Measurements from ENCODE around the gene PEDS1. TPM values are rescaled to one million over a fixed set of nuclear protein-coding genes. Genes with fewer than 3 reads are reported as not detected.
"Not testable (repeated sequence)": the region's sequence is repeated elsewhere in the genome, so short reads cannot be mapped to it uniquely, and the experiment has no call there.

The PEDS1 gene
- total RNA-seq, 1 donor from 2014 or later: 25.9 TPM

DNA sequence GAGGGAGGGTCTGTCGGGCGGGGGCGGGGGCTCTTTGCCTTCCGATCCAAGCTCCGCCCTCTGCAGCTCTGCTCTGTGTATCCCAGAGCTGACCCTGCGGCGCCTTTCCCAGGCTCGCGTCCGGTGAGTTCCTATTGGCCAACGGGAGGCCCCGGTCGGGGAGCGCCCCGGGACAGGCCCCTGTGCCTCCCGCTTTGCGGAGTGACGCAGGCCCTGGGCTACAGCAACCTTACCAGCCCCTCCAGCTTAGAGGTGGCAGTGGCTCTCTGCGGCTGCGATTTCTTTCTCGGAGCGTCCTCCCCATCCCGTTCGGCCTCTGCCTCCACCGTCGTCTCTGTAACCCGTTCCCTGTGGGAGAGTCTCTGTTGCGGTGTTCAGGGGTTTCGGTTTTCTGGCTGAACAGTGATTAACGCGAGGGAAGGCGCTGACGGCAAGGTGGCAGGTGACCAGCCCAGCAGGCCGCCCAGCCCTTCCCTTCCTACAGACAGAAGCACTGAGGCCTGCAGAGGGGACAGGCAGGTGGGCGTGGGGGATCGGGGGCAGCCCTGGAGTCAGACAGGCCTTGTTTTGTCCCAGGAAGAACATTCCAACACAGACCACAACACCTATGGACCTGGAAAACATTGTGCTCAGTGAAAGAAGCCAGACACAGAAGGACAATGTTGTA lies 19.0 kb upstream of the PEDS1 start:
- intact Hi-C loops (cut with DNase I): no loop called here
- DNase-seq (peak; percentile 95), ATAC-seq (ENCODE audit: poor library complexity) (peak; percentile 96)

DNA sequence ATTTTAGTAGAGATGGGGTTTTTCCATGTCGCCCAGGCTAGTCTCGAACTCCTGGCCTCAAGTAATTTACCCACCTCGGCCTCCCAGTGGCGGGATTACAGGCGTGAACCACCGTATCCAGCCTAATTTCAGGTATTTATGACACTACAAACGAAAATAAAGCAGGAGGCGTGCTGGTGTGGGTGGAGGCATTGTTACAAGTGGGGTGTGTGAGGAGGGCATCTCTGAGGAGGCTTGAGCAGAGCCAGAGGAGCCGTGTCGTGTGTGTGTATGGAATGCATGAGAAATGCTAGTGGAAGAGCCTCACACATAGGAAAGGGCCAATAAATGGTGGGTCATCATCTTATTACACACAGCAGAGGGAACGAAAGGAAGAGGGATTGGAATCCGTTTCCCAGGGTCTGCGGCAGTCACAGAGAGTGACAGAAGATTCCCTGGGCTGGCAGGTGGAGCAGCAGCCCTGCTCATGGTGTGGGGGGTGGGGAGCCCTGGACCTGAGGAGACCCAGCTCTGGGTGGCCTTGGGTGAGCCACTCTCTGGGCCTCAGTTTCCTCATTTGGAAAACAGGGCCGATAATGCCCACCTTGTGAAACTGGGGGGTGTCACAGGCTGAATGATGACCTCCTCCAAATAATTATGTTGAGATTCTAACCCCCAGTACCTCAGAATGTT lies 17.2 kb upstream of the PEDS1 start:
- intact Hi-C loops (cut with DNase I): no loop called here
- ATAC-seq (ENCODE audit: poor library complexity) (no peak), DNase-seq (no peak)

DNA sequence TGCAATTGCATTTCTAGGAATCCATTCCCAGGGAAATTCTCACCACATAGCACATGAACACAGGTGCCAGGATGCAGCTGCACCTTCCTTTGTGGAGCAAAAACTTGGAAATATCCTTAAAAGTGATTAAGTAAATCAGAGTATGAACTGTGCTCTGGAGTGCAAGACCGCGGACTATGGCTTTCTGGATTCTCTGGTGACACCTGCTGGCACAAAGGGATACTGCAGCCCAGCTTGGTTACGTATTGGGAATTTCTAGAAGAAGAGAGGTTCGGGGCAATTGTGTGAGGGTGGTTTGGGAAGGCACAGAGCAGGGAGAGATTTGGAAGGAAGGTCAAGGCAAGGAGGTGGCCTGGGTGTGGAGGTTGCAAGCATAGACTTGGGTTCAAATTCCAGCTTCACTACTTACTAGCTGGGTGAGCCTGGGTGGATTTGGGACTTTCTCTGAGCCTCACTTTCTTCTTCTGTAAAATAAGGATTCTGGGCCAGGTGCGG lies 15.9 kb upstream of the PEDS1 start:
- peak; percentile 87 for DNase-seq
- intact Hi-C loops (cut with DNase I): loop anchor here (2.0 kb wide), 1 partner anchor 49 kb away; no protein-coding TSS in a partner anchor
- peak; percentile 19 for ATAC-seq (ENCODE audit: poor library complexity)

DNA sequence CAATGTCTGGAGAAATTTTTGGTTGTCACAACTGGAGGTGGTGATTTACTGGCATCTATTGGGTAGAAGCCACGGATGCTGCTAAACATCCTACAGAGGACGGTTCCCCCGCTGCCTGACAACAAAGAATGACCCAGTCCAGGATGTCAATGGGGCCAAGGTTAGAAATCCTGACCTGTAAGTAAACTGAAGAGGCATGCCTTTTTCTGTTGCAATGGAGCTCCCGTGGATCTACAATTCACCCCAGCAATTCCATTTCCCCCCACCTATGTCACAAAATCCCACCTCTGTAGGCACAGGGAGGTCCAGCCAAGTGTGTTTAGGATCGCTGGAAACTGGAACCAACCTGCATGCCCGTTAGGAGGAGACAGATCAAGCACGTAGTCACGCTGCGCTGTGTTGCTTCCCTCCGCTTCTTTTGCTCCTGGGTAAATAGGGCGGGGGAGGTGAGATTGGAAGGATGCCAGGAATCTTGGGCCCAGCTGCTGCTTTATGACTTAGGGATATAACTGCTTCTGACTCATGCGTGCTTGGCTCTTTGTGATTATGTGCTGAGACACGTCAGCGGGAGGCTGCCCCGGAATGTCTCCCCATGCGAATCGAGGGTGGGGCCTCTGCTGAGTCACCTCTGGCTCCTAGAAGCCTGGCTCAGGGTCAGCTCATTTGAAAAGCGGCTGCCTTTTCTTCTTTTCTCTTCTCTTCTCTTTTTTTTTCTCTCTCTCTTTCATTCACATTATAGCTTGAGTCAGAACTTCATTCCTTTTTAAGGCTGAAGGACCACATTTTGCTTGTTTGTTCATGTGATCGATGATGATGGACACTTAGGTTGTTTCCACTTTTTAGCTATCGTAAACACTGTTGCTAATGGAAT lies 12.4 kb upstream of the PEDS1 start:
- ATAC-seq (ENCODE audit: poor library complexity): peak; percentile 96
- intact Hi-C loops (cut with DNase I): no loop called here
- DNase-seq: peak; percentile 97

DNA sequence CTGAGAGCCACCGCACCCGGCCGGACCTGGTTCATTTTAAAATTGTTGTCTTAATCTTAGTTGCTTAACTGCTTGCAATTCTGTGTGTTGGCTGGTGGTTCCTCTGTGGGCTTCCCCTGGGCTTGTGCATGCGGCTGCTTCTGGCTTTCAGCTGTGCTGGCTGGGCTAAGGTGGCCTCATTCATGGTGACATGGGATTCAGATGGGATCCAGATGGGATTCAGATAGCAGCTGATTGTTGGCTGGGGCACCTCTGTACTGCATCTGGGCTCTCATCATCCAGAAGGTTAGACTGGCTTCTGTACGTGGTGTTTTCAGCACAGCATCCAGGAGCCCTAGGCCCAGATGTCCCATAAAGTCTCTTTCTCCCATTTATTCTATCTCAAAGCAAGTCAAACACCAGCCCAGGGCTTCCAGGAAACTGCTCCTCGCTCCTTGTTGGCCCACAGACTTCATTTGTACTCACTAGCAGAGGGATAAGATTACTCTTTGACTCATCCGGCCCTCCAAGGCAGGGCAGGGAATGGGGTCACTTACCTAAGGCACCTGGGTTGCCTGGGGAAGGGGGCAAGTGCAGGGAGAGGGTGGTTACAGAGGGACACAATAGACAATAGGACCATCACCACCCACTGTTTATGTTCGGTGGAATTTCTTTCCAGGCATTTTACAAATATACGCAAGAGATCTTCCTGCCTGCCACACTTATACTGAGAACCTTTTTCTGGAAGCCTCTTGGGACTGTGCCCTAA lies 10.2 kb upstream of the PEDS1 start:
- intact Hi-C loops (cut with DNase I): no loop called here
- ATAC-seq (ENCODE audit: poor library complexity) (peak; percentile 47), DNase-seq (peak; percentile 72)

DNA sequence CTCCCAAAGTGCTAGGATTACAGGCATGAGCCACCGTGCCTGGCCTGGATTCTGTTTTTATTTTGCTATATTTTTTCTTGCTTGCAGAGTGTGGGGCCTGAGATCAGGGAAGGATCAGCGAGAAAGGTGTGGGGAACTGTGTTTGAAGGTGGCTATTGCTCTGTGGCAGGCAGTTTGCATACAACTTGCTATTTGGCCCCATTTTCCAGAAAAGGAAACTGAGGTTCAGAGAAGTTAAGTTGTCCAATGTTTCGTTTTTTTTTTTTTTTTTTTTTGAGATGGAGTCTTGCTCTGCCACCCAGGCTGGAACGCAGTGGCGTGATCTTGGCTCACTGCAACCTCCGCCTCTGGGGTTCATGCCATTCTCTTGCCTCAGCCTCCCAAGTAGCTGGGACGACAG lies 8.0 kb upstream of the PEDS1 start:
- intact Hi-C loops (cut with DNase I); ATAC-seq (ENCODE audit: poor library complexity); DNase-seq: not testable (repeated sequence)

DNA sequence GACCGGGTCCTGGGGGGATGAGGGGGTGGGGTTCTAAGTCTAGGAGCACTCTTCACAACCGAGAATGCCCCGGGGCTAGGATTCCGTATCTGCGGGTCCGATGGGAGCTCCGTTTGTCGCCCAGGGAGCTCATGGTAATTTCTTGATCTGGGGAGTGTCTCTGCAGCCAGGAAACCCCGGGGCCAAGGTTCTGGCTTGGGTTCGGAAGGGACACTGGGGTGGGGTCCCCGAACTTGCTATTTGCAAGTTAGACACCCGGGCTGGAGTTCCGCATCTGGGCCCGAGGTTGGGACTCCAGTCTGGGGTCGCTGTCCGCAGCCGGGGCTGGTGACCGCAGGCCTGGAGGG lies 397 bp downstream of the PEDS1 start:
- intact Hi-C loops (cut with DNase I): no loop called here
- no peak for ATAC-seq (ENCODE audit: poor library complexity)

DNA sequence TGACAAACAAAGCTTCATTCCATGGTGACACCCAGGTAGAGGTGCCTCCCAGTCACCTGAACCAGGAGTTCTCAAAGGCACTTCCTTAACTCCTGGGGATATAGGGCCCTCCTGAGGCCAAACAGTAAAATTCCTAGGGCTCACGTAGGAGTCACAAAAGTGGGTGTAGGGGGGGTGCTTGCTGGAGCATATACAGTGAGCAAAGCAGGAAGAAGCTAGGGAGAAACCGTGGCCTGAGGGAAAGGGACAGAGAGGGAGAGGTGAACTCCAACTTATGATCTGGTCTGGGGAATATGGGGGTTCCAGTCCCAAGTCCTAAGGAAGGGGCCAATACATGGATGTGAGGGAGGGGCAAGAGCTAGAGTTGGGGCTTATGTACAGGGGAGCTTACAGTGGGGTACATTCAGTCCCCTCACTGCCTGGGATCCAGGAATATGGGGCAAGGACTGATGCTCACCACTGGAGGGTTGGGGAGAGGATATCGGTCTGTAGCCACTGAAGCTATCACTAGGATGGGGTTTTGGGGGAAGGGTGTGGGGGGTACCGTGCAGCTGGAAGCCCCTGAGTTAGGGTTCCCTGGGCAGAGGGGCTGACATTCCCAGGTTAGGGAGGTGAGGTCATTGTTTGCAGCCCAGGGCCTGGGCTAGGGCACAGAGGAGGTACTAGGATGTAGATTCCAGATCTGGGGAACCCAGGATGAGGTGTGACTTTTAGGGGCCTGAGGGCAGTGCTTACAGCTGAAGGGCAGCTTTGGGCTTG lies 950 bp downstream of the PEDS1 start:
- intact Hi-C loops (cut with DNase I): no loop called here
- no peak for DNase-seq
- no peak for ATAC-seq (ENCODE audit: poor library complexity)

More for the DNA sequence above, 397 bp downstream of the PEDS1 start:
- no peak for DNase-seq

DNA sequence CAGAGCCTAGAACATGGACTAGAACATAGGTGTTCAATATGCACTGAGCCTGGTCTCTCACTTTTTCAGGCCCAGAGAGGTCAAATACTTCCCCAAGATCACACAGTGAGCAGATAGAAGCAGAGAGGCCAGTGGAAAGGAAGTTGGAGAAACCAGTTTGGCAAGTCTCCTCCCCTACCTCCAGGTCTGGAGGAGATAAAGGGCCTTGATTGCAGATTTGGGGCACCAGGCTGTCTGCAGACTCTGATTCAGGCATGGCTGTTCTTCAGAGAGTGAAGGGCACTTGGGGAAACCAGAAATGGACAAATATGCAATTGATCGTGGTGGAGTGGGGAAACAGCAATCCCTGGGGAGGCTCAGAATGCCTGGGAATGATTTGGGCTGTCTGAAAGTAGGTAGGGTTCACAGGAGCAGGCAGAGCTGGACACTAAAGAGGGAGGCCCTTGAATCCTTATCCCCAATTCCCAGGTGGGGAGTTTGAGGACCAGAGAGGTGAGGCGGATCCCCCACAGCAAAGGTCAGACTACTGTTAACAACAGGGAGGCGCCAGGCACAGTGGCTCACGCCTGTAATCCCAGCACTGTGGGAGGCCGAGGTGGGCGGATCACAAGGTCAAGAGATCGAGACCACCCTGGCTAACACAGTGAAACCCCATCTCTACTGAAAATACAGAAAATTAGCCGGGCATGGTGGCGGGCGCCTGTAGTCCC lies 2.3 kb downstream of the PEDS1 start:
- intact Hi-C loops (cut with DNase I): no loop called here
- ATAC-seq (ENCODE audit: poor library complexity) (no peak), DNase-seq (no peak)

DNA sequence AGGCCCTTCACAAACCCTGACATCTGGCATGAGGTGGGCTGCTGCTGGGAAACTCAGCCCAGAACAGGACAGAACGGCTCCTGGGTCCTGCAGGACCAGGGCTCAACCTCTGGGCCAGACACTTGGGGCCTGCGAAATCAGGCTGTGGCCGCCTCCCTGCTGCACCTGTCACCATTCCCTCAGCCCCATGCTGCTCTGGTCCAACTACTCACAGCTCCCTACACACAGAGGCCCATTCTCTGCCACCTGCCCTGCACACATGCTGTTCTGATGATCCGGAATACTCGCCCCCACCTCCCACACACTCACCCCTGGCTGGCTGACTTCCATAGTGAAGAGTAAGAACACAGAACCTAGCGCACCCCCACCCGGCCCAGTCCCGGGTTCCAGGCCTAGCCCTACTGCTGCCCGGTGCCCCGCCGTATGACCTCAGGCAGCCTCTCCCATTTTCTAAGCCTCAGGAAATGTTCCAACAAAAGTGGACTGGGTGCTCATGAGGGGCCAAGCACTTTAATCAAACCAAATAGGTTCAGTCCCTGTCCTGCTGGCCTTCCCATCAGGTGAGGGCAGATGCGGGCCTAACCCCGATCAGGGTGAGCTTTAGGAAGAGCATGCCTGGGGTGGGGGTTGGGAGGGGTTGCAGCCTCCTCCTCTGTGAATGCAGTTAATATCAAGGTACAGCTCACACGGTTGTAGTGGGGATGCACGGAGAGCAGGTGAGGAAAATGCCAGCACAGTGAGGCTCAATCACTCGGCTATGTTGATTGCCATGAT lies 3.9 kb downstream of the PEDS1 start:
- ATAC-seq (ENCODE audit: poor library complexity) (no peak), DNase-seq (no peak)
- intact Hi-C loops (cut with DNase I): no loop called here

DNA sequence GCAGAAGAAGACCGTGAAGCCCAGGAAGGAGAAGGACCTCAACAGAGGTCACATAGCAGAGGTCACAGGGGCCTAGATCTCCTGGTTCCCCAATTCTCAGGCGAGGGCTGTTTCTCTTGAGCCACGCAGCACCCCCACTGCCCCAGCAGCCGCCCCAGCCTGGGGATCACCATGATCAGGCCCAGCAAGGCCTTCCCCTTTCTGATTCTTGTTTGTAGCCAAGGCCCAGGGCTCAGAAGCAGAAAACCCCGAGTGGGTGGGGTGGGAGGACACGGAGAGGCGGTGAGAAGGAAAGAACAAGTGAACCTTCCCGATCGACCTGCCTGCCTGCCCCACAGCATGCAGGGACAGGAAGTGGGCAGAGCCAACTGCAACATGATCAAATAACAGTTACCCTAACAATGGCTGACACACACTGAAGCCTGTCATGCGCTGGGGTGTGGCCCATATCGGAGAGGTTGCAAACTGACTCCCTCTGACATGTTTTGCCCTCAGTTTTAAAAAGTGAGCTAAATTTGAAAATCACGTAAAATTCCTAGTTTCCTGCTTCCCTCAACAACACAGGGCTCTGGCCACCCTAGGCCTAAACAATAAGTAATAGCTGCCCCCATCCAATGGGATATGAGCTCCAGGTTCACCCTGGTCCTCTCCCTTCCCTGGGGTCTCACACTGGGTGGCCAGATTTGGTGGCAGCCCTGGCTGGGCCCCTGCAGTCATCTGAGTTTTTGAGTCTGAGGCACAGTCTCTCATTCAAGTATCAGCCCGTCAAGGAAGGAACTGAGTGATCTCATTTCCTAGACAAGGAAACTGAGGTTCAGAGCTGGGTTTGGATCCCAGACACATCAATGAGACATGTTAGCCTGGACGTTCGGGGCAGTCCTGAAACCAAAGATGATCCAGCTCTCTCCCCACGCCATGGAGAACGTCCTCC lies 6.5 kb downstream of the PEDS1 start:
- DNase-seq: no peak
- intact Hi-C loops (cut with DNase I): no loop called here
- ATAC-seq (ENCODE audit: poor library complexity): peak; percentile 28

DNA sequence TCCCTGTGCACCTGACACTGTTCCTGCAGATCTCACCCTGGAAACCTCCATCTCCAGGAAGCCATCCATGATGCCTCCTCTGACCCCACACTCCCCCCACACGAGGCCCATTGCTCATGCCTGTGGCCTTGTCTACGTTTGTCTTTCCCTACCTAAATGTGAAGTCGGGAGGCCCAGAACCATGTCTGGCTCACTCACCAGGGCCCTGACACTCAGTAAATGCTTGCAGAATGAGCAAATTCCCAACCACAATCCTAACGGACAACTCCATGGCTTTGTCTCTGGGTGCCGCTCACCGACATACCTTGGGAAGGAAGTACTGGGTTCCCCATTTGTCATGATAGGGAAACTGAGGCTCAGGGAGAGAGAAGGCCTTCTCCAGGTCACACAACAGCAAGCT lies 7.3 kb downstream of the PEDS1 start:
- intact Hi-C loops (cut with DNase I): no loop called here
- DNase-seq (no peak), ATAC-seq (ENCODE audit: poor library complexity) (no peak)

DNA sequence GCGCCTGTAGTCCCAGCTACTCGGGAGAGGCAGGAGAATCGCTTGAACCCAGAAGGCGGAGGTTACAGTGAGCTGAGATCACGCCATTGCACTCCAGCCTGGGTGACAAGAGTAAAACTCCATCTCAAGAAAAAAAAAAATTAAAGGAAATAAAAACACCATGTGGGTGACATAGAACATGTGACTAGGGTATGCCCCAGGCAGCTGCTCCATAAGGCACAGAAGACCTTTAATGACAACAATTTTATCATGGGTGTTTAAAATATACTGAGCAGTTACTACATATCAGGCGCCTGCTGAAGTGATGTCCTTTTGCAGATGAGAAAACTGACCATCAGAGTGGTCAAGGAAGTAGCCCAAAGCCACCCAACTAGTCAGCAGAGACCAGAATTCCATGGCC lies 8.0 kb downstream of the PEDS1 start:
- DNase-seq (no peak), ATAC-seq (ENCODE audit: poor library complexity) (no peak)
- intact Hi-C loops (cut with DNase I): no loop called here

DNA sequence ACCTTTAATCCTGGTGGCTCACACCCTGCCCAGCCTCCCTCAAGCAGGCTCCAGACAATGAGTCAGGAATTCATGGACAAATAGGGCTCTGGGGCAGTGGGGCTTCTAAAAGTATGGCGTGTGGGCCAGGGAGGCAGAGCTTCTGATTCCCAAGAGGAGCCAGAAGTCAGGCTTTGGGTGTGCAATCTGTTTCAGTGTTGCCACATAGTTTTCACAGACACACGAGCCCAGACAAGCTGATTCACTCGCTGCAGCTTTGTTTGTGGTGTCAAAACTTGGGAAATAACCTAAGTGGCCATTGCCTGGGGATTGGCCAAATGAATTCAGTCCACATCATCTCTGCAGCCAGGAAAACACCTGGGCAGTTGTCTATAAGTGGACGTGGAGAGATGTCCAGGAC lies 9.2 kb downstream of the PEDS1 start:
- ATAC-seq (ENCODE audit: poor library complexity) (peak; percentile 58), DNase-seq (no peak)
- intact Hi-C loops (cut with DNase I): no loop called here

DNA sequence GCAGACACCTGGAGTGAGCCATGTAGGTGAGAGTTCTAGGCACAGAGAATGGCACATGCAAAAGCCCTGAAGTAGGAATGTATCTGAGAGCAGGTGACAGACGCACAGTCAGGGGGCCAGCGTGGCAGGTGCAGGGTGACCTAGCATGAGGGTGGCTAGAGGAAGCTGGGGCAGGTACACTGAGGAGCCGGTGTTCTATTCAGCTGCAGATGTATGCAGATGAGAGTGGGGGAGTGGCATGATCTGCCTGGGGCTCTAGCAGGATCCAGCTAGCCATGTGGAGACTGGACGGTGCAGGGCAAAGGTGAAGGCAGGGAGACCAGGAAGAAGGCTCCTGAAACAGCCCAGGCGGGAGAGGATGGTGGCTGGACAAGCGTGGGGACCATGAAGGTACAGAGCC lies 10.7 kb downstream of the PEDS1 start:
- DNase-seq: no peak
- intact Hi-C loops (cut with DNase I): no loop called here

More for the DNA sequence above, 10.7 kb downstream of the PEDS1 start:
- no peak for ATAC-seq (ENCODE audit: poor library complexity)

Data from Right ventricle myocardium superior (tissue), 1 donor.